Transverse colon (tissue), 3 donors: ENCODE results near the gene CBX2.

Experiments used
- EP300 ChIP-seq: sonication (generic); formaldehyde crosslinking; IDR thresholded peaks from one replicate; pipeline ENCODE4 v1.6.1; 2017; ENCODE audit warnings: antibody characterized with exemption, low read depth
- POLR2A ChIP-seq: fragments of 450-650 bp; IDR thresholded peaks from one replicate; pipeline ENCODE4 v1.6.1; 2016; ENCODE audit warnings: antibody characterized with exemption, mild to moderate bottlenecking, moderate library complexity
- TF ChIP-seq, protein P1 (sequence below), 5 experiments: fragments of 200-600 bp in 3 of 5; fragments of 450-650 bp in 2 of 5; sonication (generic) in 3 of 5; IDR thresholded peaks; 1 replicate in 2 of 5; 2 replicates in 3 of 5; pipeline ENCODE4 v1.5.1; 2016 to 2017; ENCODE audit warnings: antibody characterized with exemption in 5 of 5, inconsistent platforms in 3 of 5, mild to moderate bottlenecking in 2 of 5, moderate library complexity in 1 of 5

DNA sequence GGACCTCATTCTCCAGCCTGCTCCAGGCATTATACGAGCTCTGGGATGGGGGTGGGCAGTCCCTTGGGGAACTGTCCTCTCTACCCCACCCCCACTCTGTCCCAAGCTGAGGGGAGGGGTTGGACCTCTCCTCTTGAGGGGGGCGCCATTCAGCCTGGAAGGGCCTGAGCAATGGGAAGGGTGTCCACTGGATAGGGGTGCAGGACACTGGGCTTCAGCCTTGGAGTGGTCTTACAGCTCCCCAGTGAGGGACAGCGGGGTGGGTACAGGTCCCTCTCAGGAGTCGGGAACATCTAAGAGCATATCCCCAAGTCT is 28.5 kb downstream of the CBX2 start:
- TF ChIP-seq POLR2A (no peak), EP300 (no peak)
- TF ChIP-seq, protein P1, sequence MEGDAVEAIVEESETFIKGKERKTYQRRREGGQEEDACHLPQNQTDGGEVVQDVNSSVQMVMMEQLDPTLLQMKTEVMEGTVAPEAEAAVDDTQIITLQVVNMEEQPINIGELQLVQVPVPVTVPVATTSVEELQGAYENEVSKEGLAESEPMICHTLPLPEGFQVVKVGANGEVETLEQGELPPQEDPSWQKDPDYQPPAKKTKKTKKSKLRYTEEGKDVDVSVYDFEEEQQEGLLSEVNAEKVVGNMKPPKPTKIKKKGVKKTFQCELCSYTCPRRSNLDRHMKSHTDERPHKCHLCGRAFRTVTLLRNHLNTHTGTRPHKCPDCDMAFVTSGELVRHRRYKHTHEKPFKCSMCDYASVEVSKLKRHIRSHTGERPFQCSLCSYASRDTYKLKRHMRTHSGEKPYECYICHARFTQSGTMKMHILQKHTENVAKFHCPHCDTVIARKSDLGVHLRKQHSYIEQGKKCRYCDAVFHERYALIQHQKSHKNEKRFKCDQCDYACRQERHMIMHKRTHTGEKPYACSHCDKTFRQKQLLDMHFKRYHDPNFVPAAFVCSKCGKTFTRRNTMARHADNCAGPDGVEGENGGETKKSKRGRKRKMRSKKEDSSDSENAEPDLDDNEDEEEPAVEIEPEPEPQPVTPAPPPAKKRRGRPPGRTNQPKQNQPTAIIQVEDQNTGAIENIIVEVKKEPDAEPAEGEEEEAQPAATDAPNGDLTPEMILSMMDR (IDR thresholded peaks at IDR 0.05) = no peak
